Measurements from ENCODE around the gene GSTO2.

Gene GSTO2

GRCh38 chr10:104251443-104251842 is 17.5 kb upstream of the GSTO2 start:
- peaks cover 2% of the 10 kb centered on the region for H3K36me3 ChIP-seq (replicated peaks)
- no peak for DNase-seq
- H3K27ac ChIP-seq: no peak overlapping the region
- no peaks in the 10 kb centered on the region for H3K27me3 ChIP-seq (replicated peaks)
- no peak for TF ChIP-seq CTCF (IDR thresholded peaks at IDR 0.05; ENCODE audit: low read depth, low read length, missing control alignments)
- no peak overlapping the region for H3K4me3 ChIP-seq (ENCODE audit: low read depth, low read length)
- in situ Hi-C loops (cut with HindIII; ENCODE audit: low pct_ligation_motif_present, low sequenced_read_pairs): no loop called here

DNA sequence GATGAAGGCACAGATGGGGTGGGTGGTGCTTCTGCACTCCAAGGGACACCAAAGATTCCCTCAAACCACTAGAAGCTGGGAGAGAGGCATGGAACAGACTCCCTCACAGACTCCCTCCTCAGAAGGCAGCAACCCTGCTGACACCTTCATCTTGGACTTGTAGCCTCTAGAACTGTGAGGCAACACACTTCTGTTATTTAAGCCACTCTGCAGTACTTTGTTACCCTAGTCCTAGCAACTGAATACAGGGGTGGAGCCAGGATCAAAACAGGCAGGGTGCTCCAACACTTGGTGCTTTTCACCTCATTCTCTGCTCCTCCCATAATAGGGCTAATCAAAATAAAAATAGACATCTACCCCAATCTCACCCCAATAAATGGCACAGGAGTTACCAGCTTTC is 16.6 kb upstream of the GSTO2 start:
- no peak overlapping the region for H3K4me3 ChIP-seq (ENCODE audit: low read depth, low read length)
- H3K27ac ChIP-seq: no peak overlapping the region
- no peak for DNase-seq
- no peaks in the 10 kb centered on the region for H3K27me3 ChIP-seq (replicated peaks)
- in situ Hi-C loops (cut with HindIII; ENCODE audit: low pct_ligation_motif_present, low sequenced_read_pairs): no loop called here
- TF ChIP-seq CTCF (IDR thresholded peaks at IDR 0.05; ENCODE audit: low read depth, low read length, missing control alignments): no peak
- H3K36me3 ChIP-seq (replicated peaks): peaks cover 4% of the 10 kb centered on the region

- in situ Hi-C loops (cut with HindIII; ENCODE audit: low pct_ligation_motif_present, low sequenced_read_pairs): no loop called here
- H3K27ac ChIP-seq: no peak overlapping the region
- peaks cover 9% of the 10 kb centered on the region for H3K36me3 ChIP-seq (replicated peaks)
- H3K4me3 ChIP-seq (ENCODE audit: low read depth, low read length): no peak overlapping the region
- H3K27me3 ChIP-seq (replicated peaks): no peaks in the 10 kb centered on the region
- no peak for TF ChIP-seq CTCF (IDR thresholded peaks at IDR 0.05; ENCODE audit: low read depth, low read length, missing control alignments)
- no peak for DNase-seq
These were observed 15.9 kb upstream of the GSTO2 start for GRCh38 chr10:104253106-104253505.

DNA sequence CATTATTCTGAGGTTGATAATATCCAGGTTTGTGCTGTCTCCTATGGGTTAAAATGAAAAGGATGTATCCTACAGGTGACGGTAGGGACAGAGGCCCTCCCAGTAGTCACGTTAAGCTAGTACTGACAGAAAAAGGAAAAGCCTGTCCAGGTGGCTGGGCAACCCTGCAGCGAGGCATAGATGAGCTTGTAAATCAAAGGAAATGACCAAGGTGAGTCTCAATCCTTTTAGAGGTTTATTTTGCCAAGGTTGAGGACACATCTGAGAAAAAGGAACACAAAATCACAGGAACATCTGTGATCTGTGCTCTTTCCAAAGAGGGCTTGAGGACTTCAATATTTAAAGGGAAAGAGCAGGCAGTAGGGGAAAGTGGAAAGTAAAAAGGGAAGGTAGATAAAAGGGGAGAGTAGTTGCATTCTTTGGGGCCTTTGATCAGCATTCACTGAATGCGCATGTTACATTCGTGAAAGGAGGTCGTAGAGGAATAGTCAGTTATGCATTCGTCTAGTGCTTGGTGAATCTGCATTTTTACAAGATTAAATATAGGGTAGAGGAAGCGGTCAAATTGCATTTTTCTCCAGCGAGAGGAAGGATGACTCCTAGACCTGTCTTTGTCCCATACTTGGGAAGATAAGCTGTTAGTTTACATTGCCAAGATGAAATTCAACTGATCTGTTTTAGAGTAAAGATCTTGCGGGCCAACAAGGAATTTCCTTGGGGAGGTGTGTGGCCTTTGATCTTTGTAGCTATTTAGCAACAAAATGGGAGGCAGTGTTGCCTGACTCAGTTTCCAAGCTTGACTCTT is 15.2 kb upstream of the GSTO2 start:
- no peak for TF ChIP-seq CTCF (IDR thresholded peaks at IDR 0.05; ENCODE audit: low read depth, low read length, missing control alignments)
- Histone ChIP-seq H3K27ac (peak overlapping the region; percentile 95), H3K27me3 (replicated peaks) (no peaks in the 10 kb centered on the region), H3K36me3 (replicated peaks) (peaks cover 14% of the 10 kb centered on the region), H3K4me3 (ENCODE audit: low read depth, low read length) (peak overlapping the region; percentile 82)
- in situ Hi-C loops (cut with HindIII; ENCODE audit: low pct_ligation_motif_present, low sequenced_read_pairs): no loop called here
- no peak for DNase-seq

DNA sequence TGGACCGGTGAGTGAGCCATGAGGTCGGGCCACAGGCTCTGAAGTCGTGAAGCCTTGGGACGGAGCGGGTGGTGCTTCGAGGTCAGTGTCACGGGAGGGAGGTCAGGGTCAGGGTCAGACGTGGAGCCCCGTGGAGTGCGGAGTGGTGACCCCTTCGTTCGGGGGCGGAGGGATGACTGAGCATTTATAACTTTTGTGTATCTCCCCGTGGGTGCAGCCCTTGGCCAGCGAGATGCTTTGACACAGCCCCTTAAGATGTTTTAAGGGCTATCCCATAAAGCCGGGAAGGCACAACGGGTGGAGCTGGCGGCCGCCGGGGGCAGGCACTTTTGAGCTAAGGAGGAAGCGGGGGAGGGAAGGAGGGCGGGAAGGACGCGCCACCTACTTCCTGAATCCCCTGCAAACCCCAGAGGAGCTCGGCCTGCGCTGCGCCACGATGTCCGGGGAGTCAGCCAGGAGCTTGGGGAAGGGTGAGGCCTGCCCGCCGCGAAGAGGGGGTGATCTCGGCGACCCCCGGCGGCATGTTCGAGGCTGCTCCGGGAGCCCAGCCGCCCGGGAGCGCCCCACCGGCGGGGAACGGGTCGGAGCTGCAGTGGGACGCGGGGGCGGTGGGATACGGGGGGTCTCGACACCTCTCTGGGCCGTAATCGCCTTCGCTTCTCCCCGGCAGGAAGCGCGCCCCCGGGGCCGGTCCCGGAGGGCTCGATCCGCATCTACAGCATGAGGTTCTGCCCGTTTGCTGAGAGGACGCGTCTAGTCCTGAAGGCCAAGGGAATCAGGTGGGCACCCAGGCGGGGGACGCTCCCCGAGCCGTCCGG is 14.3 kb upstream of the GSTO2 start, which contains the start of gene GSTO1:
Gene GSTO1, plus strand, starts transcription at position 400 of the 818 bp plus-strand sequence. Its CDS starts 37 bp downstream, at position 437.
- Histone ChIP-seq H3K27ac (peak within 1 kb of the TSS; percentile 95), H3K27me3 (replicated peaks) (no peaks in the 10 kb centered on the region), H3K36me3 (replicated peaks) (peaks cover 23% of the 10 kb centered on the region), H3K4me3 (ENCODE audit: low read depth, low read length) (peak within 1 kb of the TSS; percentile 82)
- TF ChIP-seq CTCF (IDR thresholded peaks at IDR 0.05; ENCODE audit: low read depth, low read length, missing control alignments): peak; percentile 36
- in situ Hi-C loops (cut with HindIII; ENCODE audit: low pct_ligation_motif_present, low sequenced_read_pairs): no loop called here
- peak; percentile 45 for DNase-seq
